DOHH2 (cell line): ENCODE data around the gene ARFIP2.

Source experiments
- CTCF ChIP-seq: fragments of 200-600 bp; sonication (generic); IDR thresholded peaks from one replicate; pipeline ENCODE4 v1.5.1; 2014; ENCODE audit warnings: antibody characterized with exemption, mild to moderate bottlenecking, low read depth, low read length; ENCODE audit not compliant: poor library complexity, severe bottlenecking
- EZH2phosphoT487 ChIP-seq: fragments of 200-600 bp; sonication (generic); IDR thresholded peaks from 2 replicates; pipeline ENCODE4 v1.6.1; 2017; ENCODE audit warnings: borderline replicate concordance, mild to moderate bottlenecking, antibody characterized with exemption, low read length, moderate library complexity, mixed read lengths

GRCh38 chr11:6437993-6438392, 43.1 kb downstream of the ARFIP2 start:
- TF ChIP-seq CTCF (no peak), EZH2phosphoT487 (no peak)
